Neural cell (in vitro differentiated cells): ENCODE measurements around the gene DSCAM. TPM values are rescaled to one million over a fixed set of nuclear protein-coding genes. Genes with fewer than 3 reads are reported as not detected.

Experiments
- H2AFZ ChIP-seq: fragments of 200-600, 300-800 bp; sonication (generic), shearing (Covaris generic); 2 replicates; pipeline ENCODE4 v1.6.0; 2014; ENCODE audit warnings: low read depth, mild to moderate bottlenecking, antibody characterized with exemption, low read length, moderate library complexity
- H3F3A ChIP-seq: fragments of 200-600 bp; shearing (Covaris generic); 2 replicates; pipeline ENCODE4 v1.6.1; 2016; ENCODE audit warnings: mild to moderate bottlenecking, moderate library complexity, mixed read lengths, antibody characterized with exemption, low read length; ENCODE audit not compliant: insufficient read depth, poor library complexity, severe bottlenecking
- H3K27ac ChIP-seq: fragments of 200-600, 300-800 bp; sonication (generic), shearing (Covaris generic); 2 replicates; pipeline ENCODE4 v1.5.1; 2014; ENCODE audit warnings: mild to moderate bottlenecking, low read length, moderate library complexity
- H3K27me3 ChIP-seq: fragments of 300-800, 200-600 bp; sonication (generic), shearing (Covaris generic); 2 replicates; pipeline ENCODE4 v1.6.0; 2014; ENCODE audit warnings: mild to moderate bottlenecking, low read depth, low read length, moderate library complexity; ENCODE audit not compliant: insufficient read depth
- H3K36me3 ChIP-seq: fragments of 300-800, 200-600 bp; sonication (generic), shearing (Covaris generic); 2 replicates; pipeline ENCODE4 v1.5.1; 2014; ENCODE audit warnings: mild to moderate bottlenecking, antibody characterized with exemption, low read length, moderate library complexity; ENCODE audit not compliant: insufficient read depth
- H3K4me2 ChIP-seq: fragments of 300-800, 200-600 bp; sonication (generic), shearing (Covaris generic); 2 replicates; pipeline ENCODE4 v1.6.0; 2014; ENCODE audit warnings: mild to moderate bottlenecking, low read length
- H3K4me3 ChIP-seq: fragments of 300-800, 200-600 bp; sonication (generic), shearing (Covaris generic); 2 replicates; pipeline ENCODE4 v1.5.1; 2014; ENCODE audit warnings: mild to moderate bottlenecking, low read length, moderate library complexity
- H3K79me2 ChIP-seq: fragments of 200-600 bp; shearing (Covaris generic); replicated peaks from 2 replicates; pipeline ENCODE4 v1.6.0; 2014; ENCODE audit warnings: mild to moderate bottlenecking, low read length, moderate library complexity; ENCODE audit not compliant: insufficient read depth
- H3K9ac ChIP-seq: fragments of 300-800, 200-600 bp; sonication (generic), shearing (Covaris generic); 2 replicates; pipeline ENCODE4 v1.6.1; 2016; ENCODE audit warnings: mild to moderate bottlenecking, low read length, mixed read lengths
- H3K9me2 ChIP-seq: fragments of 200-600 bp; shearing (Covaris generic); 2 replicates; pipeline ENCODE4 v1.6.1; 2016; ENCODE audit warnings: mild to moderate bottlenecking, low read length, mixed read lengths; ENCODE audit not compliant: insufficient read depth
- H3K9me3 ChIP-seq: fragments of 200-600, 300-800 bp; sonication (generic), shearing (Covaris generic); 2 replicates; pipeline ENCODE4 v1.6.1; 2016; ENCODE audit warnings: mild to moderate bottlenecking, mixed run types, low read length, moderate library complexity, mixed read lengths
- H4K20me1 ChIP-seq: fragments of 200-600 bp; shearing (Covaris generic); 2 replicates; pipeline ENCODE4 v1.6.1; 2016; ENCODE audit warnings: mild to moderate bottlenecking, mixed run types; ENCODE audit not compliant: insufficient read depth
- CTCF ChIP-seq: fragments of 450-650 bp; IDR thresholded peaks from 2 replicates; pipeline ENCODE4 v1.5.1; 2014; ENCODE audit warnings: antibody characterized with exemption, mild to moderate bottlenecking, moderate library complexity; ENCODE audit not compliant: poor library complexity, severe bottlenecking
- EP300 ChIP-seq: fragments of 450-650 bp; conservative IDR thresholded peaks from 2 replicates; pipeline ENCODE4 v1.6.1; 2014; ENCODE audit warnings: antibody characterized with exemption, mild to moderate bottlenecking, moderate library complexity; ENCODE audit not compliant: poor library complexity, severe bottlenecking
- EZH2 ChIP-seq: fragments of 200-600, 300-800 bp; shearing (Covaris generic), sonication (generic); IDR thresholded peaks from 2 replicates; pipeline ENCODE4 v1.6.1; 2014; ENCODE audit warnings: antibody characterized with exemption, low read length, borderline replicate concordance, mild to moderate bottlenecking; ENCODE audit not compliant: insufficient read depth, poor library complexity, severe bottlenecking
- MXI1 ChIP-seq: fragments of 450-650 bp; conservative IDR thresholded peaks from 2 replicates; pipeline ENCODE4 v1.6.1; 2014; ENCODE audit warnings: antibody characterized with exemption, mild to moderate bottlenecking; ENCODE audit not compliant: poor library complexity, severe bottlenecking
- POLR2AphosphoS5 ChIP-seq: IDR thresholded peaks from 2 replicates; pipeline ENCODE4 v1.6.1; 2012
- RAD21 ChIP-seq: fragments of 450-650 bp; conservative IDR thresholded peaks from 2 replicates; pipeline ENCODE4 v1.6.1; 2014; ENCODE audit warnings: antibody characterized with exemption, mild to moderate bottlenecking, moderate library complexity
- REST ChIP-seq: IDR thresholded peaks from 2 replicates; pipeline ENCODE4 v1.6.1; 2012; ENCODE audit warnings: borderline replicate concordance
- SMC3 ChIP-seq: fragments of 450-650 bp; conservative IDR thresholded peaks from 2 replicates; pipeline ENCODE4 v1.6.1; 2014; ENCODE audit warnings: antibody characterized with exemption, mild to moderate bottlenecking, moderate library complexity; ENCODE audit not compliant: poor library complexity
- TAF1 ChIP-seq: IDR thresholded peaks from 2 replicates; pipeline ENCODE4 v1.6.1; 2012; ENCODE audit warnings: low read depth
- polyA plus RNA-seq: library from polyadenylated mRNA; depleted of rRNA; stranded (reverse); fragments of >200 nt; gene quantifications from 2 replicates; pipeline ENCODE4 v1.2.3, GENCODE V29; 2014

Gene DSCAM
- polyA plus RNA-seq, 1 donor from 2014 or later, result 5.3 TPM

GRCh38 chr21:40647706-40648105, 199.3 kb downstream of the DSCAM start:
- Histone ChIP-seq H3K36me3 (no peaks in the 10 kb centered on the region), H3K4me2 (no peak overlapping the region), H3K27ac (no peak overlapping the region), H3K79me2 (no peaks in the 10 kb centered on the region), H3K9me2 (no peaks in the 10 kb centered on the region), H3K9me3 (no peaks in the 10 kb centered on the region), H3K9ac (no peak overlapping the region), H2AFZ (no peak overlapping the region), H4K20me1 (no peaks in the 10 kb centered on the region), H3F3A (no peaks in the 10 kb centered on the region), H3K4me3 (no peak overlapping the region), H3K27me3 (no peaks in the 10 kb centered on the region)
- TF ChIP-seq MXI1, result no peak
- no peak for TF ChIP-seq EP300
- TF ChIP-seq EZH2, result no peak
- TF ChIP-seq SMC3, result no peak
- no peak for TF ChIP-seq TAF1
- TF ChIP-seq RAD21, result no peak
- TF ChIP-seq CTCF, result no peak
- TF ChIP-seq REST, result no peak
- no peak for TF ChIP-seq POLR2AphosphoS5

DNA sequence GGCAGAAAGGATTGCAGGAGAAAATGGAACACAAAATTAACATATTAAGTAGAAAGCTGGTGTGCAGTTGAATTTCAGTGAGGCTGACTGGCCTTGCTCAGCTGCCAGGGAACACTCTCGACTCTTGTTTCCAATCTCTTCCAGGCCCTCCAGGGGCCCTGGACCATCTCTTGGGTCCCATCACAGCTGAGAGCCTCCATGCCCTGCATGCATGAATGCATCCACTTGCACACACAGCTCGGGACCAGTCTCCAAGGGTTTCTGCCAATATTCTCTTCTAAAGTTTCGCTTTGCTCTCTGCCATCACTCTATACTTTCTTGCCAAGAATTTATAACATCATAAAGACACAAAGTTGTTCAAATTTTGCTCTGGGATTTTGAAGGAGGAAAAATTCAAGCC, 200.3 kb downstream of the DSCAM start:
- Histone ChIP-seq H3K27me3 (no peaks in the 10 kb centered on the region), H3K9ac (no peak overlapping the region), H3K9me2 (no peaks in the 10 kb centered on the region), H2AFZ (no peak overlapping the region), H3K4me3 (no peak overlapping the region), H3K79me2 (no peaks in the 10 kb centered on the region), H4K20me1 (no peaks in the 10 kb centered on the region), H3K9me3 (no peaks in the 10 kb centered on the region), H3K27ac (no peak overlapping the region), H3F3A (no peaks in the 10 kb centered on the region), H3K4me2 (no peak overlapping the region), H3K36me3 (no peaks in the 10 kb centered on the region)
- TF ChIP-seq CTCF (no peak), EP300 (no peak)
